ENCODE measurements around the gene POLR3K.
"Not testable (repeated sequence)": the region's sequence is repeated elsewhere in the genome, so short reads cannot be mapped to it uniquely, and the experiment has no call there.

Gene POLR3K

DNA sequence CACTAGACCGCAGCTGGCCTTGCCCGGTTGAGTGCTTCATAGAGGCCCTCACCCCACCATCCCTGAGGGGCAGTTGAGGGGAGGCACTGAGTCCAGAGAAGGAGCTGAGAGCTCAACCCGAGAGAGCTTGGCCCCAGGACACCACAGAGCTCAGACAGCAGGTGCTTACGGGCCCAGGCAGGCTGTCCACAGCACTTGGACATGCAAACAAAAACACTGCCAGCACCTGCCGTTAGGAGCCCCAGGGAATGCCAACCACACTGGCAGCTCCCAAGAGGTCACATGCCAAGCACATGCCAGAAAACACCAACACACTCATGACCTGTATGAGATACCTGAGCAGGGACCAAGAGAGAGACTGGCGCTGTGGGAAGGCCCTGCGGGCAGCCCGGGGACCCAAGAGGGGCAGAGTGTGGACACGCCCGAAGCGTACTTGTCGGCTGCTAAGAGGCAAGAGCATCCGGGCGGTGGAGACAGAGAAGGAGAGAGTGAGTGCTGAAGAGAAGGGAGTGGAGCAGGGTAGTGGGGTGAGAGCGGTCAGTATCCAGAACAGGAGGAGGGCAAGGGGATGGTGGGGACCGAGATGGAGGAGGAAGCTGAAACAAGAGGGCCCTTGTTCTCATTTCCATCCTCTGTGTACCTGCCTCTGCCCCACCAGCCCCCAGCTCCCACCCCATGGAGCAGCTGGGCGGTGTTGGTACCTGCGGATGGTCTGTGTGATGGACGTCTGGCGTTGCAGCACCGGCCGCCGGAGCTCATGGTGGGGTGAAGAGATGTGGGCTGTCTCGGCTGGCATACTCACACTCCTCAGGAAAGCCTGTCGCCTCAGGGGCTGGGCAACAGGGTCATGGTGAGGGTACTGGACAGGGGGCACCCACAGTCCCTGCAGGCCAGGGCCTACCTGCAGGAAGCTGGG, 10.8 kb upstream of the POLR3K start:
- no peak for DNase-seq (ENCODE audit: low read depth)

DNA sequence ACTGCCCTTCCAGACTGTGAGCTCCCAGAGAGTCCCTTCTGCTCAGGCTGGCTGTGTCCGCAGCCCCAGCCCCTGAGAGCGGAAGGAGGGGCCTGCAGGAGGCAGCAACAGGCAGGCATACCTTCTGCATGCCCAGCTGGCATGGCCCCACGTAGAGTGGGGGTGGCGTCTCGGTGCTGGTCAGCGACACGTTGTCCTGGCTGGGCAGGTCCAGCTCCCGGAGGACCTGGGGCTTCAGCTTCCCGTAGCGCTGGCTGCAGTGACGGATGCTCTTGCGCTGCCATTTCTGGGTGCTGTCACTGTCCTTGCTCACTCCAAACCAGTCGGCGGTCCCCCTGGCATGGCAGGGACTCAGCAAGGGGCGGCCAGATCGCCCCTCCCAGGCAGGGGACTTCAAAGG, 10.1 kb upstream of the POLR3K start:
- DNase-seq (ENCODE audit: low read depth): no peak

DNA sequence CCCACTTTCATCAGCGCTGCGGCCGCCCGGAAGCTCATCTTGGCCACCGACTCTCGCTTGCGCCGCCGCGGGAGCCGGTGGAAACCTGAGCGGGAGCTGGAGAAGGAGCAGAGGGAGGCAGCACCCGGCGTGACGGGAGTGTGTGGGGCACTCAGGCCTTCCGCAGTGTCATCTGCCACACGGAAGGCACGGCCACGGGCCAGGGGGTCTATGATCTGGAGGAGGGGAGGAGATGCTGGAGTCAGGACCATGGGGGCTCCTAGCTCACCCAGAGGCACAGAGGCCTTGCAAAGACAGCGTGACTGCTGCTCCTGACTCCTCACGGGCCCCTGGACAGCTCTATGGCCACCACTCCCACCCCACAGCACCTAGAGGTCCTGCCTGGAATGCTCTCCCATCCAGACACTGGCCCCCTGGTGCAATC, 9.6 kb upstream of the POLR3K start:
- DNase-seq (ENCODE audit: low read depth): no peak

DNA sequence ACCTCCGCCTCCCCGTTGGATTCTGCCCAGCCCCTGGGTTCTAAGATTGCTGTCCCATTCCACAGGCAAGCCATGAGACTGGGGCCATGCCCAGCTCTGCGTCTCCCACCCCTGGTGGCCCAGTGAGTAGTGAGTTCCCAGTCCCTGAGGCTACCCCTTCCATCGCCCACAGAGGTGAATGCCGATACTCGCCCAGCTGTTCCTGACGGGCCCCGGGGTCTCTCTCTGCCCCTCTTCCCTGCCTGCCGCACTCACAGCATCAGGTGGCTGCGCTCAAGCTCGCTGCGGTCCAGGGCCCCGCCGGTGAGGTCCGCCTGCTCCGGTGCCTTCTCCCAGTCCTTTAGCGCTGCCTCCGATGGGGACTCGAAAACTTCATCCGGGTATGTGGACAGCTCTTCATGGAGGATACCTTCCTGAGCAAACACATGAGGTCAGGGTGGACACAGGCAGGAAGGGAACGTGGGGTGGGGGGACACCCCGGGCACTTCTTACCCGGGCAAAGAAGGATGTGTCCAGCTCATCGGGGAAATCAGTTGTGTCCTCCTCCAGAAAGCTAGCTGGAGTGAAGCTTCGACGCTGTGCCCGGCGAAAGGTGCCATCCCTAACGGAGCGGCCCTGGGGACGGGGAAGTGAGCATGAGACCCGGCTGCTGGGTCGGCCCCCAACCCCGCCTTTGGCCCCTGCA, 9.0 kb upstream of the POLR3K start:
- DNase-seq (ENCODE audit: low read depth): no peak

DNA sequence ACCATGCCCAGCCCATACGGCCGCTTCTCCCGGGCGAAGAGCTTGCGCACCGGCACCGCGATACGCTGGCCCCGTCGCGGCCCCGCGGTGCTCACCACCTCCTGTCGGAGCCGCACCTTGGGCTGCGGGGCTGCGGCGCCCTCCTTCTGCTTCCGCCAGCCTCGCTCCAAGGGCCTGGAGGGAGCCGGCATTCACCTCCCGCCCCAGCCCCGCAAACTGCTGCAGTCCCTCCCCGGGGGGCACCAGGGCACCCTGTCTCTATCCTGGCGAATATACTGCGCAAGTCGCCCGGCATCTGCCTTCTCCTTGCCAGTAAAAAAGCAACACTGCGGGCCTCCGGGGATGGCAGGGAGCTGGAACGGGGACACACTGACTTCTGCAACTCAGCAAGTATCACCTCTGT, 8.5 kb upstream of the POLR3K start:
- DNase-seq (ENCODE audit: low read depth): no peak

DNA sequence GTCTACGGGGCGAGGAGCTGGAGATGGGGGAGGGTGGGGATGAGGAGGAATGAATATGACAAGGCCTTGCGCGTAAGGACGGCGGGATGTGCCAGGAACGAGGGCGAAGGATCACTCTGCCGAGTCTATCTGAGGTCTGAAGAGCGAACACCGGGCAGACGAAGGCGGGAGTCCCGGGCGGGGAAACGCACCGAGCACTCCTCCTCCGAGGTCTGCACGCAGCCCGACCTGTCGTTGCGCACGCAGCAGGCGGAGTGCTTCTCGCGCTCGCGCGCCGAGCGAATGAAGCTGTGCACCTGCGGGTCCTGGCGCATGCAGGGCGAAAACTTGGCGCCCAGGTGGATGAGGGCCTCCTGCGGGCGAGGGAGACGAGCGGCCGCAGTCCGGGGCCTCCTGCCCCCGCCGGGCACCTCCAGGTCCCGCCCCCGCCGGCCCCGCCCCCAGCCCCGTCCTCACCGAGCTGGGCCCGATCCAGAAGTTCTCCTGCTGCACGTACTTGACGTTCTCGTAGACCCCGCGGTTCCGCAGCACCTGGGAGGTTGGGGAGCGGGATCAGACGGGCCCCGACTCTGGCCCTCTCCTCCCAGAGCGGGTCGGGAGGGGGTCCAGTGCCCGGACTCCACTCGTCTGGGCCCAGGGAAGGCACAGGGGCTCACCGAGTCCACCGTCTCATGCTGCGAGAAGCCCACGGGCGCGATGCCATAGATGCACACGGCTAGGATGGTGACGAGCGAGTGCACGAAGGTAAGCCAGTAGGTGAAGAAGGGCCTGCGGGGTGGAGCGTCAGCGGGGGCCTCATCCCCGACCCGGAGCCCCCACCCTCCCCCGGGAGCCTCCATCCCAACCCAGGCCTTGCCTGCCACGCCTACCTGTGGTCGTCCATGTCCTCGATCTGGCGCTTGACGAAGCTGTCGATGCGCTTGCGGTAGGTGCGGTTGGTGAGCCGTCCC, 7.8 kb upstream of the POLR3K start:
- DNase-seq (ENCODE audit: low read depth): no peak

DNA sequence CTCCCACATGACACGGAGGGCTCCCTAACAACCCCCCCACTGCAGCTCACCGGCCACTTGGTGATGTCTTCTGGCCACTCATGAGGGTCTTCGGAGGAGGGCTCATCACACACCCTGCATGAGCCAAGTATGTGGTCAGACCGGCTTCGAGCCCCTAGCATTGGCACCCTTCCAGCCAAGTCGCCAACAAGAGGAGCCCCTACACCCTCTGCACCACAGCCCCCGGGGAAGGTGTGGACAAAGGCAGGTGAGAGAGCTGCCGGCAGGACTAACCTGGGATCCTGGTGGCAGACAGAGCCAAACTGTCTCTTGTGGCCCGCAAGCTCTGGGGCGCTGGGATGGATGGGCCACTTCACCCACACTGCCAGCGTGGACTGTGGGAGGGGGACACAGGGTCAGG, 6.8 kb upstream of the POLR3K start:
- no peak for DNase-seq (ENCODE audit: low read depth)

DNA sequence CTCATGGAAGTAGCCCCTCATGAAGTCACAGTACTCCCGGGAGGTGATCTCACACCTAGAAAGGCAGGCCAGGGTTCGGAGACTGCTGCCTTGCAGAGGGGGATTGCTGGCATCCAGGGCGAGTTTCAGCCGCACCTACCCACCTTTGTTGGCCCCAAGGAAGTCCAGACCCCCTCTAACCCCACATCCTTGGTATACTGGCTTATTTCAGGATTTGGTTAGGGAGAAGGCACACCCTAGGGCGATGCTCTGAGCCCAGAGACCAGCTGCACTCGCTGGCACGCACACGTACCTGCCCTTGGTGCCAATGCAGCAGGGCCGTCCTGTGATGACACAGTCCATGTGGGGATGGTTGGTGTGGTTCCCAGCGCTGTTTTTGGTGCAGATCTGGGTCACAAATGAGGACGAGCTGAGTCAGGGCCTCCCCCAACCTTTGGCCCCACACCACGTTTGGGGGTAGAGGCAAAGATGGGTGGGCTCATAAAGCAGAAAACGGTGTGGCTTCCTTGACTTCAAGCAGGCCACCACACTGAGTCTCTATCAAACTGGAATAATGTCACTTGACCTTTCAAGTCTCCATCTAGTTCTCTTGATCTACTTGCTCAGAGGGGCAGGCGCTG, 6.1 kb upstream of the POLR3K start:
- no peak for DNase-seq (ENCODE audit: low read depth)

DNA sequence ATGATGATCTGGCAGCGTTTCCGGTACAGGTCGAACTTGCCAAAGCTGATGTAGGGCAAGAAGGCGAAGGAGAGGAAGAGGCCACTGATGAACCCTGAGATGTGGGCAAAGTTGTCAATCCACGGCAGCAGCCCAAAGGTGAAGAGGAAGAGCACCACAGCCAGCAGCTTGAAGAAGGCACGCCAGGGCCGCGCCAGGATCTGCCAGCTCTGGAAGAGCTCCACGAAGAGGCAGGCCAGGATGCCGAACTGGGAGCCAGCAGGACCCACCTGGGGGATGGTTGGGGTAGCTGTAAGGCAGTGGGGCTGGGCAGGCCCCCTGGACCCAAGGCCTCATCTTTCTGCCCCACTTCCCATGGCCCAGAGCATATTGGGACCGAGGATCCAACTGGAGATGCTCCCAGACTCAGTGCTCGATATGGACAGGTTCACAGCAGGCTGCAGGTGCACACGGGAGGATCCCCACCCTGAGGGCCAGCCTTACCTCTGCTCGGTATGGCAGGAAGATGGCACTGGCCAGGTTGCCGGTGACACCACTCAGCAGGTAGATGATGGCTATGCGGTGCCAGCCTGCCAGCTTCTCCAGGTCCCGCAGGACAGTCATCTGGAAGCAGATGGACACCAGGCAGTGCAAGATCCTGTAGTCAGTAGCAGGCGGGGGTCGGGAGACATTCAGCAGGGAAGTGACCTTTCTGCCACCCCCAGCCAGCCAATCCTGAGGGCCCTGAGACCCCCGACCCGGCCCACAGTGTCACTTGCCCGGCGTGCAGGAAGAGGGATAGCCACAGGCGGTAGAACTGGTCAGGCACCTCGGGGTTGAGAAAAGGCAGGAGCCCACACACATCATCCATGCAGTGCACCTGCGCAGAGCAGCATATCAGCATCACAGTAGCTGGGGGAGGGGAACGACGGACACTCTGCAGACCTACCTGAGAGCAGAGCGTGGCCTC, 5.4 kb upstream of the POLR3K start:
- no peak for DNase-seq (ENCODE audit: low read depth)

DNA sequence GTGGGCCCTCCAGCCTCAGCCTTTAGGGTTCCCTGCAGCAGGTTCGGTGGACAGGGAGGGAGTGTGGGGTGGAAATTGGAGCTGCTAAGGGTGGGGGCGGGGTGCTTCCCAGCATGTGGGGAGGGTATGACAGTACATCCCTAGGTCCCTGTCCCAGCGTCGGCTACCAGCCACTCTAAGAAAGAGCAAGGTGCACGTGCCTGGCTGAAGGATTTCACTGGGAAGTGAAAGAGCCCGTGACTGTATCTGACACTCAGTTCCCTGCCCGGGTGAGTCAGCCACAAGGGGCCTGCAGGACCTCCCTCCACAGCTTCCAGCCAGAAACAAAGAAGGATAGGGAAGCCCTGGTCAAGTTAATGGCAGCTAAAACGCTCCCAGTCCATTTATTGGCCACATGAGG, 4.3 kb upstream of the POLR3K start:
- no peak for DNase-seq (ENCODE audit: low read depth)

DNA sequence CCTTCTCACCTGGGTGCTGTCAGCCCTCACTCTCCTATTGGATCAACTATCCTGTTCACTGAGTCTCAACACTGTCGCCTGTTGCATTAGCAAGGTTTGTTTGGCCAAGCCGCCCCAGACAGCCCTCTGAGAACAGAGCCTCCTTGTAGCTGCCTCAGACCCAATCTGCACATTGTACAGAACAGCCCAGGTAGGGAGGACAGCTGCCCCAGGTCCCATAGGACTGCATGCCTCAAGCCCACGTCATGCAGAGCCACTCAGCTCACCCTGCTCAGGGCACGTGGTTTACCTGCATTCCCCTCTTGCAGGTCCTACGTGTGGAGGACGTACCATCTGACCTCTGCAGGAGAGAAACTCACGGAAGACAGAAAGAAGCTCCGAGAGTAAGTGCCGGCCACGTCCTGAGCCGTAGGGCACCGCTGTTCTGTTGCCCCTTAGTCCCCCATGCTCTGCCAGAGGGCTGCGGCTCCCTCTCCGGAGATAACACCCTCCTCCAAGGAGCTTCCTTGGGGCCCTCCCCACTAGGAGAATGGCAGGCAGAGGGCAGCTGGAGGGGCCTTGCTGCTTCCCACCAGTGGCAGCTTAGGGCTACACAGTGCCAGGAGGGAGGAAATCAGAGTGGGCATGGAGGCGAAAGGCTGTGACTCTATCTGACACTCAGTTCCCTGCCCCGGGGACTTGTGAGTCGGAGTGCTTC, 3.0 kb upstream of the POLR3K start:
- no peak for DNase-seq (ENCODE audit: low read depth)

DNA sequence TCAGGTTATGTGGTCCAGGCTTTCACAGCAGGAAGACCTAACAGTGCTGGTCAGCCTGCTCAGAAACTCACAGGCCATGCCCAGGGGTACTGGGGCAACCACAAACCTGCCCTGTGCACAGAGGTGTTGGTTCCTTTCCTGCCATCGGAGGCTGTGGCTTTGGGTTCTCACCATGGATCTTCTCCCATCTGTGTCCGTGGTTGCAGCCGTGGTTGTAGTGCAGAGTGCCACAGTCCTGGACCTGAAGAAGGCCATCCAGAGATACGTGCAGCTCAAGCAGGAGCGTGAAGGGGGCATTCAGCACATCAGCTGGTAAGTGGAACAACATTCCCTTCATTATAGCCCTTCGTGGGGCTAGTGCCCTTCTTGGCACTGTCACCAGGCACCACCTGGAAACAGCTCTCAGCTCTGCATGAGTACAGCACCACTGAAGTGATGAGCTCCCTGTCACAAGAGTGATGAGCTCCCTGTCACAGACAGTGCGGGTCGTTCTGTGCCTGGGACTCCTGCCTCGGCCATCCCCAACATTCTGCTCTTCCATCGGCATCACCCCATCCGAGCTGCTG, 2.2 kb upstream of the POLR3K start:
- no peak for DNase-seq (ENCODE audit: low read depth)

DNA sequence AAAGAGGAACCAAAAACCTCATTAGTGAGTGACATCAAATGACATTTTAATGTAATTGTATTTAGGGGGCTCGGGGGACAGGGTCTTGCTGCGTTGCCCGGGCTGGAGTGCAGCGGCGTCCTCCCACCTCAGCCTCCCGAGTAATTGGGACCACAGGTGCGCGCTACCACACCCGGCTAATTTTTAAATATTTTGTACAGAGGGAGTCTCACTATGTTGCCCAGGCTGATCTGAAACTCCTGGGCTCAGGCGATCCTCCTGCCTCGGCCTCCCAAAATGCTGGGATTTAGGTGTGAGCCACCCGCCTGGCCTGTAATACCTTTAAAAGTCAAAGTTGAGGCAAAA, 801 bp upstream of the POLR3K start:
- no peak for DNase-seq (ENCODE audit: low read depth)

DNA sequence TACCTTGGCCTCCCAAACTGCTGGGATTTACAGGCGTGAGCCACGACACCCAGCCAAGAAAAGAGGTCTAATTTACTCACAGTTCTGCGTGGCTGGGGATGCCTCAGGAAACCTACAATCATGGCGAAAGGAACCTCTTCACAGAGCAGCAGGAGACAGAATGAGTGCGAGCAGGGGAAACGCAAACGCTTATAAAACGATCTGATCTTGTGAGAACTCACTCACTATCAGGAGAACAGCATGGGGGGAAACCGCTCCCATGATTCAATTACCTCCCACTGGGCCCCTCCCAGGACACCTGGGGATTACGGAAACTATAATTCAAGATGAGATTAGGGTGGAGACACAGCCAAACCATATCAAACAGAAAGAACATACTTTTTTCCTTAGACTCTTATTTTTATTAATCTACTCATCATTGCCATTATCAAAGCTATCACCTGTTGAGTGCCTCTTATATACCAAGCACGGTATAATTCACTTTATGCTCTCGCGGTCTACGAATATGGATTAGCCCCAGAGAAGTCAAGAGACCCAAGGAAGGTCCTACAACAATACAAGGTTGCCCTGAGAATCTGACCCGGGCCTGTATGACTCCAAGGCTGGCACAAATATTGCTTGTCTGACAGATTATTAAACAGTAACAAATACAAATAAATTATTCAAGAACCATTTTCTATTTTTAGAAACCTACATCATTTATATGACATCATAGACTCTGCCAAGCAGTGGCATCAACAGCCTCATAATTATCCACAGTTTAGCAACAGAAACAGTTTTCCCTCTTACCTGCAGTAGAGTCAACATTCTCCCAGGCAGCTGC, 2.4 kb downstream of the POLR3K start:
- no peak for DNase-seq (ENCODE audit: low read depth)

DNA sequence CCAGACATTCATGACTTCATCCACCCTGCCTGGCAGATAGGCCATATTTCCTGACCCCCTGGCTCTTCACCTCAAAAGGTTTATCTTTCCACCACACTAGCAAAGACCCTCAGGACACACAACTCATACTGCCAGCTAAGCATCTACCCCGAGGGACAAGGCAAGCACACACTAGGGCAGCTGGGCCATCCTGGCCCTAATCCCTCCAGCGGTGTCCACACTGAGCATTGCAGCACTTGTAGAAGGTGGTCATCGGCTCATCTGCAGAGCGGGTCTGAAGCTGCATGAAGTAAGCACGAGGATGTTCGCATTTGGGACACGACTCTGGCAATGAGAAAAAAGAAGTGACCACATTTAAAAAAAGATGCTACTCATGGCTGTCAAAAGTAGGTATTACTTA, 6.2 kb downstream of the POLR3K start:
- DNase-seq (ENCODE audit: low read depth): no peak

DNA sequence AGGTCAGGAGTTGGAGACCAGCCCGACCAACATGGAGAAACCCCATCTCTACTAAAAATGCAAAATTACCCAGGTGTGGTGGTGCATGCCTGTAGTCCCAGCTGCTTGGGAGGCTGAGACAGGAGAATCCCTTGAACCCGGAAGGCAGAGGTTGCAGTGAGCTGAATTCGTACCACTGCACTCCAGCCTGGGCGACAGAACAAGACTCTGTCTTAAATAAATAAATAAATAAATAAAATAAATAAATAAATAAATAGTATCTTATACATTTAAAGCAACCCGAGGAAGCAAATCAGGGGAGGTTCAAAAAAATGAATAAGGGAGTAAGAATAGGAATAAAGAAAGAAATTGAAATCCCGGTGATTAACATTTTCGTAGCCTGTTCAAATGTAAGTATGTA, 6.9 kb downstream of the POLR3K start:
- not testable (repeated sequence) for DNase-seq (ENCODE audit: low read depth)

DNA sequence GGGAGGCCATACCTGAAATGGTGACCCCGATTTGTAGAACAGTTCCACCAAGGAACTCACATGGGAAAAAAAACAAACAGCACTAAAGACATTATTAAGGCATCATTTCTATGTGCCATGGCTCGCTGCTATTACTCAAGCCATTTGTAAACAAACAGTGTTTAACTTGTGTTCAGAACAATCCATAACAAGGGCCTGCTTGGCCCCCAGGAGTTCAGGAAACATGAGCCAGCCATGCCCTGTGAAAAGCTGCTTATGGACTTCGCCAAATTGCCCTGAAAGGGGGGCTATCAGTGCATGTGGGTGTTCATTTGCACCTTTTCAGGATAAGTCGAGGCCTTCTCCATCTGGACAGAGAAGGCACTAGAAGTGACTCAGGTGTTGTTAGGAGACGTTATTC, 8.0 kb downstream of the POLR3K start:
- DNase-seq (ENCODE audit: low read depth): no peak

DNA sequence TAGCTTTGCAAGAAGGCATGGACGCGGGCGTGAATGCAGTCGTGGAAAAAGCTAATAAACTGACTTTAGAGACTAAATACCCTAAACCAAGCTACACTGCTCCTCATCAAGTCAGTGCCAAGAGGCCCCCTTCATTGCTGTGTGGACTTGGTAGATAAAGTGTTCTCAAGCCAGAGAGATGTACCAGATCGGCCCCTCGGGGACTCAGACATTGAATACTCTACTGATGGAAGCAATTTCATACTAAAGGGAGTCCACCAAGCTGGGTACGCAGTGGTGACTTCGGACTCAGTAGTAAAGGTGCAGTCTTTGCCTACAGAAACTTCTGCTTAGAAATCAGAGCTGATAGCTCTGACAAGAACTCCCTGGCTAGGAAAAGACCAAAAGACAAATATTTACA, 8.8 kb downstream of the POLR3K start:
- no peak for DNase-seq (ENCODE audit: low read depth)

DNA sequence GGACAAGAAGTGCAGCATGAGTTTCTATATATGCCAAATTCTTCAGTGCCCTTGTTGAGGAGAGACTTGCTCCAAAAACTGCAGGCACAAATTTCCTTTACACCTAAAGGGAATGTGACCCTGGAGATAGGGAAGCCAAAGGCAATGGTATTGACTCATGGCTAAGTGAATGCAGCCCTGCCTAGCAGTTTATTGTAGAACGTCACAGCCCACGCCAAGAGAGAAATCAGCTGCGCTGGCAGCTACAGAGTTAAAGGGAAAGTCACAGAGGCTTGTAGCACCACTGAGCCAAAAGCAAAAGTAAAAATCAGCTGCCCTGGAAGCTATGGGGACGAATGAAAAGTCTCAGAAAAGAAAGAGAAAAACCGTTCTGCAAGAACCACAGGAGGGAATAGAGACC, 10.1 kb downstream of the POLR3K start:
- DNase-seq (ENCODE audit: low read depth): no peak

Data from T follicular helper cell (primary cell).